Heart left ventricle (tissue), 16 donors: ENCODE data around the gene SBK3. TPM values are rescaled to one million over a fixed set of nuclear protein-coding genes. Genes with fewer than 3 reads are reported as not detected.

Experiments used
- ATAC-seq, 4 donors: fragments of 200-7000 bp; cut with Tn5 transposase; one replicate each; pipeline ENCODE4 v1.9.1; 2020 to 2022; ENCODE audit warnings: moderate library complexity in 4 of 4, mild to moderate bottlenecking in 3 of 4, moderate number of reproducible peaks in 1 of 4
- DNase-seq, 5 donors: peaks; one replicate each; pipeline ENCODE4 v3.0.0-alpha.2; 2020
- H3K27ac ChIP-seq, 12 donors: fragments of 200-600 bp; sonication (generic) in 4 of 12; one replicate each; pipeline versions ENCODE4 v1.5.0 to v1.8.0; 2016 to 2022; ENCODE audit warnings: mild to moderate bottlenecking in 2 of 12
- H3K27me3 ChIP-seq, 9 donors: fragments of 200-600 bp; sonication (generic) in 2 of 9; one replicate each; pipeline versions ENCODE4 v1.5.1 to v1.8.0; 2016 to 2022; ENCODE audit warnings: mild to moderate bottlenecking in 3 of 9
- H3K36me3 ChIP-seq, 9 donors: fragments of 200-600 bp; sonication (generic) in 2 of 9; one replicate each; pipeline versions ENCODE4 v1.5.0 to v1.8.0; 2018 to 2022; ENCODE audit warnings: mild to moderate bottlenecking in 2 of 9
- H3K4me1 ChIP-seq, 12 donors: fragments of 200-600 bp; sonication (generic) in 4 of 12; one replicate each; pipeline versions ENCODE4 v1.5.0 to v1.8.0; 2016 to 2022; ENCODE audit warnings: mild to moderate bottlenecking in 3 of 12
- H3K4me3 ChIP-seq, 12 donors: fragments of 200-600 bp; sonication (generic) in 4 of 12; one replicate each; pipeline versions ENCODE4 v1.5.0 to v1.8.0; 2017 to 2022; ENCODE audit warnings: mild to moderate bottlenecking in 9 of 12, moderate library complexity in 4 of 12
- H3K9me3 ChIP-seq, 12 donors: fragments of 200-600 bp; sonication (generic) in 4 of 12; one replicate each; pipeline versions ENCODE4 v1.5.0 to v1.8.0; 2016 to 2022; ENCODE audit warnings: mild to moderate bottlenecking in 1 of 12
- POLR2A ChIP-seq, 2 donors: fragments of 450-650 bp; IDR thresholded peaks; one replicate each; pipeline ENCODE4 v1.6.1; 2017; ENCODE audit warnings: antibody characterized with exemption in 2 of 2, mild to moderate bottlenecking in 2 of 2, moderate library complexity in 2 of 2
- WGBS, 4 donors: extraction: QIAGEN DNeasy Blood & Tissue Kit in 2 of 4; methylation state at CpG; one replicate each; pipeline versions ENCODE4 v1.1.5 to v1.1.7; 2013 to 2018; 5-methylcytosine and 5-hydroxymethylcytosine counted together
- intact Hi-C, 10 donors: fragments of 100-400 bp; cut with DNase I; formaldehyde crosslinking; loops; one replicate each; pipeline versions ENCODE4 v1.11.1 to v1.14.2; 2022
- polyA plus RNA-seq, 2 donors: library from polyadenylated mRNA; stranded (reverse); fragments of 200-250 nt; gene quantifications; one replicate each; pipeline ENCODE4 v1.2.3, GENCODE V29; 2013
- total RNA-seq, 9 donors: library from RNA; depleted of rRNA in 2 of 9; stranded (reverse); fragments of >200 nt in 2 of 9; fragmentation: NEBNext Ultra II Directional in 3 of 9; extraction: Animal tissue kit (Norgen Biotek cat#: 25700) in 3 of 9; gene quantifications; one replicate each; pipeline versions ENCODE4 v1.1.0 to v1.2.4, GENCODE V29; 2016 to 2023
- TF ChIP-seq, protein P1 (sequence below), 12 donors: fragments of 200-600 bp; sonication (generic) in 4 of 12; IDR thresholded peaks; one replicate each; pipeline versions ENCODE4 v1.5.0 to v1.8.0; 2018 to 2022; ENCODE audit warnings: antibody characterized with exemption in 12 of 12, mild to moderate bottlenecking in 5 of 12
- donor health status: ischemic (EF 13 %, LVEDD 7.1; RV severe dilation, severe dysfunction).
- donor health status: healthy with polysubstance abuse.
- donor health status: DM: no; HTN: yes; CAD: no.
- donor health status: DM: no; HTN: no; CAD: no.
- donor health status: ischemic (EF 25% LVEDD 6.9; RV normal size, moderate dysfunction).
- donor health status: ischemic (EF 25% LVEDD 5.7; RV mildly dilated, moderate dysfunction).
- donor health status: healthy.
- donor health status: DM: yes; HTN: yes; CAD: no.
- donor health status: ischemic (EF 35%, LVEDD 5.7; RV mildly dilated, moderate dysfunction).
- donor health status: nonischemic (EF 11% LVEDD 7.7; RV severe dilation, severe dysfunction).
- donor health status: DM: yes; HTN: yes; CAD: no.
- donor health status: PGD.
- donor health status: ischemic (EF 29% LVEDD 5.4; RV normal size, mild dysfunction).
- donor health status: nonischemic (EF 23%, LVEDD 6.1; RV moderate dilation, normal function).

The SBK3 gene
- total and polyA plus RNA-seq, 11 donors = 2.4 to 14.3 (median 7.5) TPM

DNA sequence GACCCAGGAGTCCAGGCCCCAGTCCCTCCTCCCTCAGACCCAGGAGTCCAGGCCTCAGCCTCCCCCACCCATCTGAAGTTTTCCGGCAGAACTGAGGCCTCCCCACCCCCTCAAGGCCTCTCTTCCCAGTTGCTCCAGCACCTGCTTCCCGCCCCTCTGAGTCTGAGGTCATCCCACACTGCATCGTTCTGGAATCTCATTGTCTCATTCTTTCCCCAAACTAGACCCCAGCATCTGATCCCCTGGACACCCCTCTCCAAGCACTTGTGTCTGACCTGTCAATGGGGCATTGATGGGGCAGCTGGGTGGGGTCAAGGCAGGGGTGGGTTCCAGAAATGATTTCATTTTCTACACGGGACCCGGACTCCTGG, 7.6 kb downstream of the SBK3 start:
- WGBS, 4 donors = 63 to 75% (median 68%) methylated on average over 5 of the region's 5 CpGs
- Histone ChIP-seq H3K4me3 (no peak overlapping the region), H3K4me1 (peaks cover 0 to 8% (median 0%) of the 10 kb centered on the region in 12 donors), H3K27me3 (no peaks in the 10 kb centered on the region), H3K27ac (no peak overlapping the region), H3K36me3 (no peaks in the 10 kb centered on the region), H3K9me3 (no peaks in the 10 kb centered on the region)
- intact Hi-C loops = no loop called here
- no peak for DNase-seq
- TF ChIP-seq, protein P1, sequence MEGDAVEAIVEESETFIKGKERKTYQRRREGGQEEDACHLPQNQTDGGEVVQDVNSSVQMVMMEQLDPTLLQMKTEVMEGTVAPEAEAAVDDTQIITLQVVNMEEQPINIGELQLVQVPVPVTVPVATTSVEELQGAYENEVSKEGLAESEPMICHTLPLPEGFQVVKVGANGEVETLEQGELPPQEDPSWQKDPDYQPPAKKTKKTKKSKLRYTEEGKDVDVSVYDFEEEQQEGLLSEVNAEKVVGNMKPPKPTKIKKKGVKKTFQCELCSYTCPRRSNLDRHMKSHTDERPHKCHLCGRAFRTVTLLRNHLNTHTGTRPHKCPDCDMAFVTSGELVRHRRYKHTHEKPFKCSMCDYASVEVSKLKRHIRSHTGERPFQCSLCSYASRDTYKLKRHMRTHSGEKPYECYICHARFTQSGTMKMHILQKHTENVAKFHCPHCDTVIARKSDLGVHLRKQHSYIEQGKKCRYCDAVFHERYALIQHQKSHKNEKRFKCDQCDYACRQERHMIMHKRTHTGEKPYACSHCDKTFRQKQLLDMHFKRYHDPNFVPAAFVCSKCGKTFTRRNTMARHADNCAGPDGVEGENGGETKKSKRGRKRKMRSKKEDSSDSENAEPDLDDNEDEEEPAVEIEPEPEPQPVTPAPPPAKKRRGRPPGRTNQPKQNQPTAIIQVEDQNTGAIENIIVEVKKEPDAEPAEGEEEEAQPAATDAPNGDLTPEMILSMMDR (IDR thresholded peaks at IDR 0.05) = no peak
- TF ChIP-seq POLR2A (IDR thresholded peaks at IDR 0.05) = no peak
- ATAC-seq = no peak

DNA sequence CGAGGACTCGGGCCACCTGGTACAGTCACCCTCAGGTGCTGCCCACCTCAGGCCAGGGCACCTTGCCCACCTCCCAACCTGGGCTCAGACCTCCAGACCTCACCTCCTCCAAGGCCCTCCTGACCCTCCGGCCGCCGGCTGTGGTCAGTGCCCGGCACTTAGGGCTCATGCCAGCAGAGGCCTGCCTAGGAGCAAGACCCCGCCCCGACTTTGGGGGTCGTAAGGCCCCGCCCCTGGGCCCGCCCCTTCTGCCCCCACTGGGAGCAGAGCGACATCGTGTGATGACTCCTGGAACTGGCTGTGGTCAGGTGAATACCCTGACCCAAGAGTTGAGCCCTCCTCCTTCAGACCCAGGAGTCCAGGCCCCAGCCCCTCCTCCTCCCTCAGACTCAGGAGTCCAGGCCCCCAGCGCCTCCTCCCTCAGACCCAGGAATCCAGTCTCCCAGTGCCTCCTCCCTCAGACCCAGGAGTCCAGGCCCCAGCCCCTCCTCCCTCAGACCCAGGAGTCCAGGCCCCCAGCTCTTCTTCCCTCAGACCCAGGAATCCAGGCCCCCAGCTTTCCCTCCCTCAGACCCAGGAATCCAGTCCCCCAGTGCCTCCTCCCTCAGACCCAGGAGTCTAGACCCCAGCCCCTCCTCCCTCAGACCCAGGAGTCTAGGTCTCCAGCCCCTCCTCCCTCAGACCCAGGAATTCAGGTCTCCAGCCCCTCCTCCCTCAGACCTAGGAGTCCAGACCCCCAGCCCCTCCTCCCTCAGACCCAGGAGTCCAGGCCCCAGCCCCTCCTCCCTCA, 8.2 kb downstream of the SBK3 start, which contains the start of gene SBK2:
Gene SBK2 (minus strand): TSS at position 183 of the 790 bp plus-strand sequence. CDS start 839 bp downstream, outside the sequence.
- WGBS, 4 donors = 20 to 34% (median 30%) methylated on average over 8 to 14 of the region's 14 CpGs
- DNase-seq (no peak), ATAC-seq (peak in 2 of 4 donors; percentile 23 to 29)
- Histone ChIP-seq H3K9me3 (no peaks in the 10 kb centered on the region), H3K27me3 (no peaks in the 10 kb centered on the region), H3K27ac (no peak within 1 kb of the TSS), H3K4me1 (peaks cover 0 to 8% (median 0%) of the 10 kb centered on the region in 12 donors), H3K4me3 (peak within 1 kb of the TSS in 1 of 12 donors; percentile 34), H3K36me3 (no peaks in the 10 kb centered on the region)
- intact Hi-C loops = no loop called here
- TF ChIP-seq, protein P1 (IDR thresholded peaks at IDR 0.05) = peak in 4 of 12 donors; percentile 13 to 26 (median 16)
- no peak for TF ChIP-seq POLR2A (IDR thresholded peaks at IDR 0.05)

DNA sequence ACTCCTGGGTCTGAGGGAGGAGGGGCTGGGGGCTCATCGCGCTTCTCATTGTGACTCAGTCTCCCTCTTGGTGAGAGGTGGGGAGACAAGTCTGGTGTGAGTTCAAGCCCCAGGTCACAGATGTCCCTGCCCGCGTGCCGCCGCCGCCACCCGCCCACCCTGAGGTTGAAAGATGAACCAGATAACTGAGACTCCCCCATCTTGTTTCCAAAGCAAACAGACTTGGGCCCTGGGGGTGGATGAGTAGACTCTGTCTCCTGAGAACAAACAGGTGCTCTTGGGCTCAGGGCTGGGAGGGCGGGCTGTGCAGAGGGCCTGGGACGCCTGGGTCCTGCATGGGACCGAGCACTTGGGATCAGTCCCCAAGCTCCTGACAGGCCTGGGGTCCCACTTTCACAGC, 9.0 kb downstream of the SBK3 start:
- Histone ChIP-seq H3K27ac (no peak overlapping the region), H3K9me3 (no peaks in the 10 kb centered on the region), H3K36me3 (no peaks in the 10 kb centered on the region), H3K27me3 (no peaks in the 10 kb centered on the region), H3K4me1 (peaks cover 0 to 8% (median 0%) of the 10 kb centered on the region in 12 donors), H3K4me3 (peak overlapping the region in 1 of 12 donors; percentile 34)
- no peak for DNase-seq
- TF ChIP-seq, protein P1 (IDR thresholded peaks at IDR 0.05) = no peak
- no peak for TF ChIP-seq POLR2A (IDR thresholded peaks at IDR 0.05)
- WGBS, 4 donors = 88 to 97% (median 94%) methylated on average over 8 to 11 of the region's 11 CpGs
- intact Hi-C loops = no loop called here
- no peak for ATAC-seq

DNA sequence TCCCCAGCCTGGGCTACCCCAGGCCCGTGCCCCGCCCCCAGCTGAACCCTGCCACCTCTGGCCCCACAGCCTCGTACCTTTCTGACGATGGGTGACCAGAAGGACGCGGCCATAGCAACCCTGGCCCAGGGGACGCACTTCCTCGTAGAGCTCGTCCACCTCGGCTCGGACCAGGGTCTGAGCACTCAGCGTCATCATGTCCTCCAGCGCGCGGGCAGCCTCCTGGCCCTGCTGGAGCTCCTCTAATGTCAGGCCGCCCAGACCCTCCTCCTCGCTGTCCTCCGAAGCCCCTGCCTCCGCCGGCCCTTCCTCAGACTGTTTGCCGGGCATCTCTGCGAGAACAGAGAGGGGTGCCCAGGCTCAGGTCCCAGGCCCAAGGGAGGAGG, 9.4 kb downstream of the SBK3 start:
- no peak for ATAC-seq
- Histone ChIP-seq H3K36me3 (no peaks in the 10 kb centered on the region), H3K4me1 (peaks cover 0 to 8% (median 0%) of the 10 kb centered on the region in 12 donors), H3K9me3 (no peaks in the 10 kb centered on the region), H3K27me3 (no peaks in the 10 kb centered on the region), H3K4me3 (no peak overlapping the region), H3K27ac (no peak overlapping the region)
- 88 to 95% (median 91%) methylated on average over 17 to 22 of the region's 22 CpGs for WGBS, 4 donors
- intact Hi-C loops = no loop called here
- TF ChIP-seq, protein P1 (IDR thresholded peaks at IDR 0.05) = no peak
- TF ChIP-seq POLR2A (IDR thresholded peaks at IDR 0.05) = no peak
- no peak for DNase-seq
